GM19023 (cell line): ENCODE measurements around the gene MALRD1.

ENCODE experiments used
- ATAC-seq: cut with Tn5 transposase; IDR thresholded peaks from one replicate; pipeline ENCODE4 v1.9.1; 2021; ENCODE audit warnings: mild to moderate bottlenecking, moderate library complexity; ENCODE audit not compliant: unreplicated experiment

Gene MALRD1

DNA sequence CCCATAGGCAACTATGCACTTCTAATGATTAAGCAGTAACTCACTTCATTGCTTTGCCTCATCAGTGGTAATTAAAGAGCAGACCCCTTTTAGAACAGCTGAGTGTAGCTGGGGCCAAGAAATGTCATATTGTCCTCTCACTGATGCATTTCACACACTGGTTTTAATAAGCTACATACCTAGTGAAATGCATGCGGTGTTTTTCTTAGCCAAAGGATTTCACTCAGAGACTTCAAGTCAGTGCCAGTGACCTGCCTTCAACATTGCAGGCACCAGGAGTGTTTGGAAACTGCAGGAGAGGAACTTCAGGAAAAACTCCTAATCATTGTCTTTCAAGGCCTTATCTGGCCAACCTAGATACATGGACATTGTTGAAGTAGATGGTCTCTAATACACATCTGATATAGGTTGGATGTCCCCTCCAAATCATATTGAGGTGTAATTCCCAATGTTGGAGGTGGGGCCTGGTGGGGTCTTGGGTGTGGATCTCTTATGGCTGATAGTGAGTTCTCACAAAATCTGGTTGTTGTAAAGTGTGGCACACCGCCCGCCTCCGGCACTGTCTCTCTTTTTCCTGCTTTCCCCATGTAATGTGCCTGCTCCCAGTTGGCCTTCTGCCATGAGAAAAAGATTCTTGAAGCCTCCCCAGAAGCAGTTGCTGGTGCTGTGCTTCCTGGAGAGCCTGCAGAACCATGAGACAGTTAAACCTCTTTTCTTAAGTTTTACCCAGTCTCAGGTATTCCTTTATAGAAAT, 515.0 kb downstream of the MALRD1 start:
- ATAC-seq, result no peak

DNA sequence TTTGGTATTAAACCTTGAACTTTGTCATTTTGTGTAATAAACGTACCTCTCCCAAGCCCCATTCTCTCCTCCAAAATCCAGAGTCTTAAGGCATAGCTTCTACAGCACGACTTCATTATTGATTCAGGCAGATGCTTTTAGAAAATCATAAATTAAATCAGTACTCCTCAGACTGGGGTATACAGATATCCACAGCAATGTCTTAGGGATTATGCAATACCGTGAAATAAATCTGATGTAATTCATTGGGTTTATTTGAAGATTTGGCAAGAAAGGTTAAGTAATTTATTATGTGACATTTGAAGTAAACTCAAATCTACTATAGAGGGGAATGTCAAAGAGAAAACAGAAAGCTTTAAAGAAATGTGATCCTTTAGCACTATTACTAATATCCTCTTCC, 521.5 kb downstream of the MALRD1 start:
- no peak for ATAC-seq

- no peak for ATAC-seq
These were observed 522.4 kb downstream of the MALRD1 start for GRCh38 chr10:19570991-19571390.

DNA sequence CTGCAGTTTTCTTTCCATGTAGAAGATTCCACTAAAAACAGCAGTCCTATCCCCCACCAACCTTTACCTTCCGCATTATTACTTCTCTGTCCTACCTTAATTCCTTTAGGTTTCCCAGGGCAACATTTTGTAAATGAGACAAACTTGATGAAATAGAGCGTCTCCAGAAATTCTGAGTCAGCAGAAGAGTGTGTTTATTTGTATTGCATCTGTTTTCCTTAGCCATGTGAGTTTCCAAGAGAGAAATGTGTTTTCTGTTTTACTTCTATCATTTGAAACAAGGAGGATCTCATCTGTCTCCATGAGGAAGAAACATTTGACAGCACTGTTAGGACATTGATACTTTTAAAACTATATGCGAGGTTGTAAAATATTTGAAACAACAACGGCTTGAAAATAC, 523.5 kb downstream of the MALRD1 start:
- ATAC-seq, result no peak

- no peak for ATAC-seq
These were observed 528.0 kb downstream of the MALRD1 start for GRCh38 chr10:19576576-19576975.

DNA sequence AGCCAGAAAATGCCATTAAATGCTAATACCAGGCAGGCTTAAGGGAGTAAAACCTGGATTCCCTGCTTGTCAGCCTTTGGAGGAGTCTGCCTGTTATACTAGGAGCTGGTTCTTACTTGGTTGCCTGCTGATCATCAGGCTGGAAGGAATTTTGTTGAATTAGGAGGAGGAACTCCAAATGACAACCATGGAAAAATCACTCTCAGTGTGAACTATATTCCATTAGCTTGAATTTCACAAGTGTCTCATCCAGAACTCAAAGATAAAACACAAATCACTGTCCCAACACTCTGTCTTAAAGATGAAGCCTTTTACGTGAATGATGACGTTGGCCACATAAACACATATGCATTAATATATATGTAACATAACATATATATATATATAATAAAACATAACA, 528.8 kb downstream of the MALRD1 start:
- ATAC-seq, result no peak

GRCh38 chr10:19577807-19578206, 529.2 kb downstream of the MALRD1 start:
- no peak for ATAC-seq

DNA sequence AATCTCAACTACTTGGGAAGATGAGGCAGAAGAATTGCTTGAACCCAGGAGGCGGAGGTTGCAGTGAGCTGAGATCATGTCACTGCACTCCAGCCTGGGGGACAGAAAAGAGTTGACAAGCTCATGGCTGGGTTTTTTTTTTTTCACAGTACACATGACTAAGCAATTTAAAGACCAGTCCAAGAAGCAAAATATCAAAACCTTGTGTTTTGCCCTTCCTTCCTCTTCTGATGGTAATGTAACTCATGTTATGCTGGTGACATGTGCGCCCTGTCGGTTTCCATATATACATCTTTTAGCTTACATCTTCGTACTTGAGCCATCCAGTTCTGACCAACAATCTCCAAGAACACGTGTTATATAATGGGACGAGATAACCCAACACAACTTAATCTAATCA, 530.0 kb downstream of the MALRD1 start:
- ATAC-seq, result no peak

DNA sequence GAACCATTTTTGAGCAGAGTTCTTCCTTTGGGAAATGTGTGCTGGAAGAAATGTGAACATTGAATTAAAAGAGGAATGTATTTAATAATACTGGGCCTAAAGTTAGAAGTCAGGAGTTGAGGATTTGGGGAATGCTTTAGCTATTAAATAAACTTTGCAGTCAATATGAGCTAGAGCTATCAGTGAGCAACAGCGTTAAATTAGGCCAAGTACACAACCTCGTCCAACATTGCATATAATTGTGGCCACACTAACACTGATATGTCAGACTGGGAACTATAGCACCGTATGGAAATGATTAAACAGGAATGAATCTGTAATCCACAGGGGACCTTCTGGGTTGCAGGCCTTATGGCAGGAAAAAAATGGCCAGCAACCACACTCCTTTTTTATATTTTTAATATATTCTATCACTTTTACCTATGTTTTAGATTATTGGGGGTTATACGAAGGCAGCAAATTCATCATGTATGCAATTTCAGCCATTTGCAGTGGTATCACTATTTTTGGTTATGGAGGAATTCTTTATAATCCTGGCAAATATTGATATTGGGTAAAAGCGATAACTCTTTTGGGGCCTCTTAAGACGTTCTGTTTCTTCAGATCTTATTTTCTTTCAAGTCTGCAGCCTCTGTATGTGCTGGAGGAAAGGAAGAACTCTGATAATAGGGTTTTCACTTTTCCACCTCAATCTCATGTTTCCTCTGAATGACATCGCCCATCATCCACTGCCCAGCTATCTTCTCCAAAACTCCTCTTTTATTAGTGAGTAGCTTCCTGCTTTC, 531.4 kb downstream of the MALRD1 start:
- ATAC-seq, result no peak

DNA sequence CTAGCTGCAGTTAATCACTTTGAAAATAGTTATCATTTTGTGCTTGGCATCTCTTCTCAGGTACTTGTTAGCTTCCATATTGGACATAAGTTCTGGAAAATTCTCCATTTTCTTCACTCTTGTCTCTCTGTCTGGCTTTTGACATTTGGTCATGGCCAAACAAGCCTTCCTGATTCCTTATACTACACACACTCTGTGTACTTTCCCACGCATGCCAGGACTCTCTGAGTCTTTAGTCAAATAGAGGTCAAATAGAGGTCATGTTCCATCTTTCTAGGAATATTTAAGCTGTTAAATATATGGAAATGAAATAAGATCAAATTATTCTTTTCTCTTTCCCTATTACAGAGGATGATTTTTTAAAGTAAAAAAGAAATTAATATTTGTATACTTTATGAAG, 532.1 kb downstream of the MALRD1 start:
- no peak for ATAC-seq

DNA sequence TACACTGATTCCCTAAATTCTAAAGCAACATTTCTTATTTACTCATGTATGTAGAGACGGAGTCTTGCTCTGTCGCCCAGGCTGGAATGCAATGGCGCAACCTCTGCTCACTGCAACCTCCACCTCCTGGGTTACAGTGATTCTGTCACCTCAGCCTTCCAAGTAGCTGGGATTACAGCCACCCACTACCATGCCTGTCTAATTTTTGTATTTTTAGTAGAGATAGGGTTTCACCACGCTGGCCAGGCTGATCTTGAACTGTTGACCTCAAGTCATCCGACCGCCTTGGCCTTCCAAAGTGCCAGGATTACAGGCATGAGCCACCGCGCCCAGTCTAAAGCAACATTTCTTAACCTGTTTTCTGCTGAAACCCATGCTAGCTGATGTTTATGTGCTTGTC, 540.0 kb downstream of the MALRD1 start:
- no peak for ATAC-seq

DNA sequence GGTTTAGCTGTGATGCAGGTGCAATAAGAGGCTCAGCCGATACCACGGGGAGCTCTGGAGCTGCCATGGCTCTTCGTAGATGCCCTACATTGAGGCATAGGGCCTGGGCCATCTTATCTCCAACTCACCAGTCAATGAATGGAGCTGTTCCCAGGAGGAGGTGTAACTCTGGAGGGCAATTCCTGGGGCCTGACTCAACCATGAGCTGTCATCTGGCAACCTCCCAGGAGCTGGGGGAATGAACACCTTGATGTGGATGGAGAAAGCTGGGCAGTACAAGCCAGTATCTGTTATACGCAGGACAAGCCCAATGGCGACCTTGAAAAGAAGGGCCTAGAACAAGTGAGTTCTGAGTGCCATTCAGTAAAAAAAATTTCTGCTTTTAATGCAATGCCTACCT, 543.7 kb downstream of the MALRD1 start:
- no peak for ATAC-seq

DNA sequence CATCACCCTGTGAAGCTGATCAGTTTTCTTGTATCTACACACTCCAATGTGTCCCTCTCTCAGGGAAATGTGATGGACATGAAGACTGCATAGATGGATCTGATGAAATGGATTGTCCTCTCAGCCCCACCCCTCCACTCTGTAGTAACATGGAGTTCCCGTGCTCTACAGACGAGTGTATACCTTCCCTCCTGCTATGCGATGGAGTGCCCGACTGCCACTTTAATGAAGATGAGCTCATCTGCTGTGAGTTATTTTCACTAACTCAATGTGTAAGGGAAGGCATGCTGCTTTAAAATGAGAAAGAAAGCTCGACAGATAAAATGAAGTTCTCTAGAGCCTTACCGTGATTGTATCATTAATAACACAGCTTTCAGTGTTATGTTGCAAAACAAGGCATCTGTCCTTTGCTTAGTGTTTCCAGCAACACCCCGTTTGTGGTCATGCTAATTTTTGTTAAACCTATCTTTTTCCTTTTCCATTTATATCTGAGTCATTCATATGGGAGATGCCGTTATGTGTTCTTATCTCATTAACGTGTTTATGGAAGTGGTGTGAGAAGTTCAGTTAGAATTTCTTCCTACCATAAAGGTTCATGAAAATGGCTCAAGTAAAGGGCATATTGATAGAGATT, 546.7 kb downstream of the MALRD1 start:
- ATAC-seq, result no peak

DNA sequence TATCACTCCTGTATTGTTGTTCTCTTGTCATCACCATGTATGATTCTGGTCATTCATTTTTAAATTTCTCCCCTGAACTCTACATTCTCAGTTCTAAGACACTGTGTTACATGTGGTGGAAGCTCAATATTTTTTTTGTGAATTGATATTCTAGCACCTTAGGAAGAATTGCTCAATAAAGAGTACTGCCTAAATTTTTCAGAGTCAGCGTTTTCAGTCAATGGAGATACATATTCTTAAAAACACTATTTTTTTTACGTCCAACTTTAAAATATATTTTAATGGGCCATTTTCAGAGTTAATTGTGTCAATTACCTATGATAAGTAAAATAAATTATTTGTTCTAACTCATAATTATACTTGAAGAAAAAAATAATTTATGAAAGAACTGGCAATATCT, 557.2 kb downstream of the MALRD1 start:
- no peak for ATAC-seq

DNA sequence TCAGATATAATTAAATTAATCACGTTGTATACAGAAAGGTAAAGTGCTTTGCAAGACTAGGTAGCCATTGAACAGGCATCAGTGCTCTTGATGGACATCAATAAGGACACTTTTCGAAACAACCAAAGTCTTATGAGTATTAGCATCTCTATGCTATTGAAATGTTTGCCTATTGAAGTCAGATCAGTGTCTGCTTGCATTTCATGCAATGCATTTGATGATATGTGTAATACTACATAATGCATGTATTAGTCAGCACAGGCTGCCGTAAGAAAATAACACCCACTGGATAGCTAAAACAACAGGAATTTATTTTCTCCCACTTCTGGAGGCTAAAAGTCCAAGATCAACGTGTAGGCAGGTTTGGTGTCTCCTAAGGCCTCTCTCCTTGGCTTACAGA, 558.4 kb downstream of the MALRD1 start:
- no peak for ATAC-seq

GRCh38 chr10:19611775-19612174, 563.2 kb downstream of the MALRD1 start:
- ATAC-seq, result no peak

- ATAC-seq, result no peak
These were observed 568.4 kb downstream of the MALRD1 start for GRCh38 chr10:19616966-19617365.

DNA sequence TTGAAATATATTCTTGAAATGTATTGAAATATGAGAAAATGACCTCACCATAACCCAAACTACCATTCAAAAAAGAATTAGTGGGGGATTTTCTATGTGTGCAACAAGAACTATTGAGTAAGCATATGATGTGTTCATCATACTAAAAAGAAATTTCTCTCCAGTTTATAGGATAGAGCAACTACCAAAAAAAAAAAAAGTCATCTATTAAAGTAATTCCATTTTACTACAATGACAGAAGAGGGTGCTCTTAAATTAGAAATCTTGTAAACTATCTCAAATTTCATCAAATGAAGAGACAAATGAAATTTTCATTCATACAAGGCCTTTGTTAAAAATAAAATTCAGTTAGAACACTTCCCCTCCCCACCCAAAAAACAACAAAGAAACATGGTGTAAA, 572.2 kb downstream of the MALRD1 start:
- no peak for ATAC-seq

- ATAC-seq, result no peak
These were observed 574.7 kb downstream of the MALRD1 start for GRCh38 chr10:19623321-19623720.

- no peak for ATAC-seq
These were observed 577.6 kb downstream of the MALRD1 start for GRCh38 chr10:19626156-19626555.

GRCh38 chr10:19628767-19629560, 580.4 kb downstream of the MALRD1 start:
- ATAC-seq, result no peak
